Measurements from ENCODE around the gene CASK. TPM values are rescaled to one million over a fixed set of nuclear protein-coding genes. Genes with fewer than 3 reads are reported as not detected.

The CASK gene
- total RNA-seq, 2 donors from 2014 or later = 22.3 to 27.4 TPM

DNA sequence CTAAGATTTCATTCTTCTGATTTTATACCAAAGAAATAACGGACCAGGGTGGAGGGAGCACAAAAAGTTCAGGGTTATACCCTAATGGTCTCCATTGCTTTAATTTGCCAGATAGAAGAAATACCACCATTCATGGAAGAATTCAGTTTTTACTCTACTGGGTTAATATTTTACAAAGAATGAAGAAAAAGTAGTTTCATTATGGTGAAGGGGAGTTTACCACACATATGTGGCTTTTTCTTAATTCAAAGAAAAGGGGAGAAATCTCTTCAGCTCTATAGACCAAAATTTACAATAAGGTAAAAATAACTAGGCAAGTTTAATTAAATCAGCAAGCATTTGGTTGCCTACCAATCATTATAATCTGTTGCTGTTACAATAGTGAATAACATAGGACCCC lies 37.6 kb downstream of the CASK start:
- DNase-seq = no peak
- no peaks in the 10 kb centered on the region for H3K27me3 ChIP-seq
- H3K27ac ChIP-seq = no peak overlapping the region
- no peak overlapping the region for H3K4me3 ChIP-seq
- TF ChIP-seq POLR2A (IDR thresholded peaks at IDR 0.05) = no peak
- TF ChIP-seq, protein P1, sequence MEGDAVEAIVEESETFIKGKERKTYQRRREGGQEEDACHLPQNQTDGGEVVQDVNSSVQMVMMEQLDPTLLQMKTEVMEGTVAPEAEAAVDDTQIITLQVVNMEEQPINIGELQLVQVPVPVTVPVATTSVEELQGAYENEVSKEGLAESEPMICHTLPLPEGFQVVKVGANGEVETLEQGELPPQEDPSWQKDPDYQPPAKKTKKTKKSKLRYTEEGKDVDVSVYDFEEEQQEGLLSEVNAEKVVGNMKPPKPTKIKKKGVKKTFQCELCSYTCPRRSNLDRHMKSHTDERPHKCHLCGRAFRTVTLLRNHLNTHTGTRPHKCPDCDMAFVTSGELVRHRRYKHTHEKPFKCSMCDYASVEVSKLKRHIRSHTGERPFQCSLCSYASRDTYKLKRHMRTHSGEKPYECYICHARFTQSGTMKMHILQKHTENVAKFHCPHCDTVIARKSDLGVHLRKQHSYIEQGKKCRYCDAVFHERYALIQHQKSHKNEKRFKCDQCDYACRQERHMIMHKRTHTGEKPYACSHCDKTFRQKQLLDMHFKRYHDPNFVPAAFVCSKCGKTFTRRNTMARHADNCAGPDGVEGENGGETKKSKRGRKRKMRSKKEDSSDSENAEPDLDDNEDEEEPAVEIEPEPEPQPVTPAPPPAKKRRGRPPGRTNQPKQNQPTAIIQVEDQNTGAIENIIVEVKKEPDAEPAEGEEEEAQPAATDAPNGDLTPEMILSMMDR (IDR thresholded peaks at IDR 0.05) = no peak
- no peaks in the 10 kb centered on the region for H3K36me3 ChIP-seq (replicated peaks in 1 of 2; ENCODE audit: insufficient read depth in 1 of 2, low read depth in 2 of 2)
- H3K4me1 ChIP-seq = peaks cover 16% of the 10 kb centered on the region
- WGBS, 2 donors = 93 to 100% methylated on average over 1 of the region's 1 CpG
- ATAC-seq = no peak
- intact Hi-C loops (cut with DNase I) = no loop called here
- no peaks in the 10 kb centered on the region for H3K9me3 ChIP-seq

DNA sequence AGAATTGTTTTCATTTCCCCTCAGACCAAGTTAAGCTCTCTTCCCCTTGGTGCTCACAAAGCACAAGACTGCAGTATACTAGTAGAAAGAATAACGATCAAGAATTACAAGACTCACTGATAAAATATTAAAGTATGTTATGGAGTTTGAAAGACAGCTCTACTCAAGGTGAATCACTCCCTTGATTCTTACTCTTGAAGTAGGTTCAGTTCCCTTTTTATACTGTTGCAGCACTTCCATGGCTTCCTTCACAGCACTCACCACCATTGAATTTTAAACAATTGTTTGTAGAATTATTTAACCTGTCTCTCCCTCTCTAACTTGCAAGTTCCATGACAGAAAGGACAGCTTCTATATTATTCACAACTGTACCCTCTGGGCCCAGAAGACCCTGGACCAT lies 42.2 kb downstream of the CASK start:
- Histone ChIP-seq H3K27me3 (no peaks in the 10 kb centered on the region), H3K27ac (no peak overlapping the region), H3K9me3 (no peaks in the 10 kb centered on the region), H3K4me3 (no peak overlapping the region), H3K36me3 (replicated peaks in 1 of 2; ENCODE audit: insufficient read depth in 1 of 2, low read depth in 2 of 2) (no peaks in the 10 kb centered on the region), H3K4me1 (no peaks in the 10 kb centered on the region)
- intact Hi-C loops (cut with DNase I) = no loop called here
- no peak for ATAC-seq
- no peak for TF ChIP-seq POLR2A (IDR thresholded peaks at IDR 0.05)
- TF ChIP-seq, protein P1 (IDR thresholded peaks at IDR 0.05) = no peak
- DNase-seq = no peak
- 69 to 86% methylated on average over 1 of the region's 1 CpG for WGBS, 2 donors

DNA sequence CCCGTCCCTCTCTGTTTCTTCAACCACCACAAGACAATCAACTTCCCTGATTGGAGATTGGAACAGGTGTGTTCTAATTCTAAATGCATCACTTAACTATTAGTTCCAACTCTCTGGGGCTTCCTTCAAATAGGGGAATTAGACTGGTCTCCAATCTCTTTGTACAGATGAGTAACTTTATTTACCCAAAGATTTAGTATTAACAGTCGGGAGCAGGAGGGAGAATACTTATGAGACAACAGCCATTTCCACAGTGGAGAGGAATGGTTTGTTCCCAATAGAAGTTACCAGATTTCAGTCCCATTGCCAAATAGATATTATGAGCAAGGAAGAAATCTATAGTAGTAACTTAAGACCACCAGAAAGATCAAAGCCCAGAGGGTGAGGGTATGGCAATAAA lies 46.2 kb downstream of the CASK start:
- peaks cover 4% of the 10 kb centered on the region for H3K4me1 ChIP-seq
- H3K4me3 ChIP-seq = no peak overlapping the region
- H3K27ac ChIP-seq = no peak overlapping the region
- ATAC-seq = no peak
- intact Hi-C loops (cut with DNase I) = no loop called here
- DNase-seq = no peak
- 26 to 43% methylated on average over 2 of the region's 2 CpGs for WGBS, 2 donors
- TF ChIP-seq POLR2A (IDR thresholded peaks at IDR 0.05) = no peak
- TF ChIP-seq, protein P1 (IDR thresholded peaks at IDR 0.05) = no peak
- no peaks in the 10 kb centered on the region for H3K27me3 ChIP-seq
- no peaks in the 10 kb centered on the region for H3K9me3 ChIP-seq
- H3K36me3 ChIP-seq (replicated peaks in 1 of 2; ENCODE audit: insufficient read depth in 1 of 2, low read depth in 2 of 2) = no peaks in the 10 kb centered on the region

DNA sequence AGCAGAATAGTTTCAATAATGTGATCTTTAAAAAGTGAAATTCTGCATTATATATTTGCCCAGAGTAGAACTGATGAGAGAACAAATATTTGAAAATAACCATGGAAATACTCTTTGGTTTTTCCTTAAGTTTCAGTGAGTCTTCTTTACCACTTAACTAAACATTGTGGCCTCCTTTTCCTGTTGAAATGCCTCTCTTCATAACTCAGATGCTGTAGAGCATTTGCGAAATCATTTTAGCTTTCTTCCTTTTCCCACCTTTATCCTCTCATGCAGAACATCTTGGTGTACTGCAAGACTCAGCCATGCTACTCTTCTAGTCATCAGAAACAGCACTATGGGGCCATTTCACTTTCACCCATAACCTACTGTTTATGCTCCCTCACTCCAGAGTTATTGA lies 48.2 kb downstream of the CASK start:
- peaks cover 10% of the 10 kb centered on the region for H3K4me1 ChIP-seq
- no peak for TF ChIP-seq POLR2A (IDR thresholded peaks at IDR 0.05)
- TF ChIP-seq, protein P1 (IDR thresholded peaks at IDR 0.05) = no peak
- intact Hi-C loops (cut with DNase I) = no loop called here
- no peaks in the 10 kb centered on the region for H3K36me3 ChIP-seq (replicated peaks in 1 of 2; ENCODE audit: insufficient read depth in 1 of 2, low read depth in 2 of 2)
- no peak for ATAC-seq
- H3K9me3 ChIP-seq = no peaks in the 10 kb centered on the region
- DNase-seq = no peak
- H3K27ac ChIP-seq = no peak overlapping the region
- H3K4me3 ChIP-seq = no peak overlapping the region
- no peaks in the 10 kb centered on the region for H3K27me3 ChIP-seq
- 91 to 100% methylated on average over 1 of the region's 1 CpG for WGBS, 2 donors

DNA sequence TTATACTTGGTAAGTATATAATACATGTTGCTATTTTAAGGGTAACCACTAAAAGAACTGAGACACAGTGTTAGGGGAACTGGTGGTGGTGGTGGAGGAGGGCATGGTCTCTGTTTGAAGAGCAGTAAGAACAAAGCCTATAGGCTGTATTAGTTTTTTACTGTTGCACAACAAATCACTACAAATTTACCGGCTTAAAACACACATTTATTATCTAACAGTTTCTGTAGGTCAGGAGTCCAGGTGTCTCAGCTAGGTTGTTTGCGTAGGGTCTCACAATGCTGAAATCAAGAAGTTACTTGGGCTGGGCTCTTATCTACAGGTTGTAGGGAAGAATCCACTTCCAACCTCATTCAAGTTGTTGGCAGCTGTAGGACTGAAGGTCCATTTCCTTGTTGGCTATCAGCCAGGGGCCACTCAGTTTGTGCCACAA lies 52.6 kb downstream of the CASK start:
- intact Hi-C loops (cut with DNase I) = no loop called here
- no peak for ATAC-seq

More for the DNA sequence above, 52.6 kb downstream of the CASK start:
- Histone ChIP-seq H3K36me3 (replicated peaks in 1 of 2; ENCODE audit: insufficient read depth in 1 of 2, low read depth in 2 of 2) (no peaks in the 10 kb centered on the region), H3K4me1 (peaks cover 18% of the 10 kb centered on the region), H3K4me3 (no peak overlapping the region), H3K9me3 (no peaks in the 10 kb centered on the region), H3K27ac (no peak overlapping the region), H3K27me3 (no peaks in the 10 kb centered on the region)
- DNase-seq = peak; percentile 15 to 43 (median 25)
- no peak for TF ChIP-seq POLR2A (IDR thresholded peaks at IDR 0.05)
- TF ChIP-seq, protein P1 (IDR thresholded peaks at IDR 0.05) = no peak
- WGBS, 2 donors = 17 to 55% methylated on average over 1 to 2 of the region's 2 CpGs
